CD14-positive monocyte (primary cell): ENCODE data around the gene EXD2. TPM values are rescaled to one million over a fixed set of nuclear protein-coding genes. Genes with fewer than 3 reads are reported as not detected.

ENCODE experiments used
- DNase-seq, 3 donors: peaks; one replicate each; pipeline ENCODE4 v3.0.0-alpha.2; 2011 to 2022
- H2AFZ ChIP-seq: 2 replicates; pipeline ENCODE4 v1.6.0; 2012; ENCODE audit warnings: mild to moderate bottlenecking, low read depth, low read length, inconsistent platforms; ENCODE audit not compliant: insufficient read depth, poor library complexity, severe bottlenecking
- H3K27ac ChIP-seq, 2 donors: 1 replicate in 1 of 2; 2 replicates in 1 of 2; pipeline ENCODE4 v1.5.1; 2012 to 2013; ENCODE audit warnings: low read length in 2 of 2, control low read depth in 1 of 2, inconsistent platforms in 1 of 2, low read depth in 1 of 2, mild to moderate bottlenecking in 1 of 2
- H3K27me3 ChIP-seq, 2 donors: one replicate each; pipeline versions ENCODE4 v1.6.0 to v1.6.1; 2011 to 2013; ENCODE audit warnings: low read length in 2 of 2; ENCODE audit not compliant: control insufficient read depth in 2 of 2, insufficient read depth in 2 of 2
- H3K36me3 ChIP-seq, 2 donors: replicated peaks in 1 of 2; 1 replicate in 1 of 2; 2 replicates in 1 of 2; pipeline versions ENCODE4 v1.5.1 to v1.6.1; 2012 to 2013; ENCODE audit warnings: low read length in 2 of 2, control low read depth in 1 of 2, inconsistent platforms in 1 of 2, mild to moderate bottlenecking in 1 of 2; ENCODE audit not compliant: insufficient read depth in 2 of 2, control insufficient read depth in 1 of 2
- H3K4me1 ChIP-seq, 2 donors: 1 replicate in 1 of 2; 2 replicates in 1 of 2; pipeline versions ENCODE4 v1.5.1 to v1.6.1; 2012 to 2013; ENCODE audit warnings: low read length in 2 of 2, control low read depth in 1 of 2, inconsistent platforms in 1 of 2, mild to moderate bottlenecking in 1 of 2, moderate library complexity in 1 of 2; ENCODE audit not compliant: insufficient read depth in 2 of 2, control insufficient read depth in 1 of 2
- H3K4me2 ChIP-seq: replicated peaks from 2 replicates; pipeline ENCODE3; 2012; ENCODE audit warnings: low read length, moderate library complexity, mild to moderate bottlenecking; ENCODE audit not compliant: poor library complexity, severe bottlenecking; ENCODE audit errors: extremely low read depth
- H3K4me3 ChIP-seq, 3 experiments: fragments of 200-600 bp in 1 of 3; sonication (generic) in 1 of 3; replicated peaks in 1 of 3; 1 replicate in 2 of 3; 2 replicates in 1 of 3; pipeline ENCODE4 v1.5.1; 2011 to 2013; ENCODE audit warnings: low read length in 3 of 3, mild to moderate bottlenecking in 3 of 3, control low read depth in 2 of 3, low read depth in 2 of 3, inconsistent platforms in 1 of 3, moderate library complexity in 1 of 3
- H3K79me2 ChIP-seq: 2 replicates; pipeline ENCODE4 v1.6.0; 2012; ENCODE audit warnings: mild to moderate bottlenecking, control low read depth, inconsistent platforms, low read length, moderate library complexity; ENCODE audit not compliant: insufficient read depth
- H3K9ac ChIP-seq: 2 replicates; pipeline ENCODE4 v1.6.0; 2017; ENCODE audit warnings: low read length, mild to moderate bottlenecking; ENCODE audit not compliant: insufficient read depth, poor library complexity, severe bottlenecking
- H3K9me3 ChIP-seq, 2 donors: replicated peaks in 1 of 2; 1 replicate in 1 of 2; 2 replicates in 1 of 2; pipeline versions ENCODE4 v1.5.1 to v1.6.1; 2012 to 2013; ENCODE audit warnings: low read length in 2 of 2, control low read depth in 1 of 2; ENCODE audit not compliant: control insufficient read depth in 1 of 2, insufficient read depth in 1 of 2
- H4K20me1 ChIP-seq: 2 replicates; pipeline ENCODE4 v1.6.0; 2012; ENCODE audit warnings: mild to moderate bottlenecking, low read length, control low read depth, moderate library complexity; ENCODE audit not compliant: insufficient read depth
- H3K27ac Mint-ChIP-seq, 7 donors: one replicate each; pipeline ENCODE4 v1.8.0; 2020; ENCODE audit warnings: mild to moderate bottlenecking in 7 of 7, mixed read lengths in 7 of 7, moderate library complexity in 6 of 7, inconsistent platforms in 2 of 7
- H3K27me3 Mint-ChIP-seq, 3 donors: one replicate each; pipeline ENCODE4 v1.8.0; 2021 to 2022; ENCODE audit warnings: low read depth in 3 of 3, mild to moderate bottlenecking in 3 of 3, mixed read lengths in 3 of 3, moderate library complexity in 3 of 3, inconsistent platforms in 1 of 3
- H3K36me3 Mint-ChIP-seq, 2 donors: one replicate each; pipeline ENCODE4 v1.8.0; 2020; ENCODE audit warnings: mixed read lengths in 2 of 2, inconsistent platforms in 1 of 2, mild to moderate bottlenecking in 1 of 2
- H3K4me1 Mint-ChIP-seq: one replicate; pipeline ENCODE4 v1.8.0; 2020; ENCODE audit warnings: mild to moderate bottlenecking, mixed read lengths
- H3K4me3 Mint-ChIP-seq, 2 donors: one replicate each; pipeline ENCODE4 v1.8.0; 2020; ENCODE audit warnings: mild to moderate bottlenecking in 2 of 2, mixed read lengths in 2 of 2, moderate library complexity in 1 of 2
- H3K9me3 Mint-ChIP-seq, 7 donors: one replicate each; pipeline ENCODE4 v1.8.0; 2020 to 2022; ENCODE audit warnings: mixed read lengths in 7 of 7, mild to moderate bottlenecking in 6 of 7, moderate library complexity in 6 of 7, inconsistent platforms in 2 of 7
- WGBS: methylation state at CpG from one replicate; pipeline ENCODE4 v1.1.5; 2013; ENCODE audit warnings: missing lambda C conversion rate; ENCODE audit not compliant: insufficient coverage; 5-methylcytosine and 5-hydroxymethylcytosine counted together
- intact Hi-C, 2 donors: fragments of 100-400 bp; cut with micrococcal nuclease; formaldehyde crosslinking; loops; one replicate each; pipeline versions ENCODE4 v1.15.0 to v1.15.1; 2023
- polyA plus RNA-seq, 3 donors: library from polyadenylated mRNA; depleted of rRNA in 1 of 3; unstranded in 2 of 3; stranded (reverse) in 1 of 3; fragments of 300-500 nt in 2 of 3; fragments of >200 nt in 1 of 3; fragmentation: Illumina TruSeq in 2 of 3; gene quantifications; 1 replicate in 2 of 3; 2 replicates in 1 of 3; pipeline ENCODE4 v1.2.3, GENCODE V29; 2012 to 2021
- TF ChIP-seq, protein P1 (sequence below): fragments of 200-600 bp; IDR thresholded peaks from one replicate; pipeline ENCODE4 v1.8.0; 2022; ENCODE audit warnings: antibody characterized with exemption, mild to moderate bottlenecking

The EXD2 gene
- polyA plus RNA-seq, 3 donors, result 2.3 to 4.0 (median 3.1) TPM

DNA sequence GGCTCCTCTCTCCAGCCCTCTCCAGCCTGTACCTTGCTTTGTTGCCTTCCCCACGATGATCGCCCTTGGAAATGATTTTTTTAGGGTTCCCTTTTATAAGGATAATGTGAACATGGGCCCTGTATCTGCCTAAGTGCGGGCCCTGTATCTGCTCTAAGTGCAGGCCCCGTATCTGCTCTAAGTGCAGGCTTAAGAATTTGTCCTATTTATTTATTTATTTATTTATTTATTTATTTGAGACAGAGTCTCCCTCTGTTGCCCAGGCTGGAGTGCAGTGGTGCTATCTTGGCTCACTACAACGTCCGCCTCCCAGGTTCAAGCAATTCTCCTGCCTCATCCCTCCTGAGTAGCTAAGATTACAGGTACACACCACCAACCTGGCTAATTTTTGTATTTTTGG is 91.2 kb downstream of the EXD2 start:
- no peak overlapping the region for H3K4me3 Mint-ChIP-seq
- Histone ChIP-seq H3K27ac (no peak overlapping the region), H2AFZ (no peak overlapping the region), H3K4me1 (no peaks in the 10 kb centered on the region), H3K9me3 (no peaks in the 10 kb centered on the region), H3K9ac (no peak overlapping the region), H3K79me2 (no peaks in the 10 kb centered on the region), H3K4me2 (no peak overlapping the region), H4K20me1 (no peaks in the 10 kb centered on the region), H3K4me3 (no peak overlapping the region), H3K27me3 (no peaks in the 10 kb centered on the region), H3K36me3 (no peaks in the 10 kb centered on the region)
- intact Hi-C loops, result no loop called here
- no peaks in the 10 kb centered on the region for H3K4me1 Mint-ChIP-seq
- no peak overlapping the region for H3K27ac Mint-ChIP-seq
- no peaks in the 10 kb centered on the region for H3K36me3 Mint-ChIP-seq
- WGBS, result no CpG with 5 or more reads among the region's 6 CpGs
- peaks cover 5 to 15% (median 10%) of the 10 kb centered on the region in 3 donors for H3K27me3 Mint-ChIP-seq
- DNase-seq, result no peak
- TF ChIP-seq, protein P1, sequence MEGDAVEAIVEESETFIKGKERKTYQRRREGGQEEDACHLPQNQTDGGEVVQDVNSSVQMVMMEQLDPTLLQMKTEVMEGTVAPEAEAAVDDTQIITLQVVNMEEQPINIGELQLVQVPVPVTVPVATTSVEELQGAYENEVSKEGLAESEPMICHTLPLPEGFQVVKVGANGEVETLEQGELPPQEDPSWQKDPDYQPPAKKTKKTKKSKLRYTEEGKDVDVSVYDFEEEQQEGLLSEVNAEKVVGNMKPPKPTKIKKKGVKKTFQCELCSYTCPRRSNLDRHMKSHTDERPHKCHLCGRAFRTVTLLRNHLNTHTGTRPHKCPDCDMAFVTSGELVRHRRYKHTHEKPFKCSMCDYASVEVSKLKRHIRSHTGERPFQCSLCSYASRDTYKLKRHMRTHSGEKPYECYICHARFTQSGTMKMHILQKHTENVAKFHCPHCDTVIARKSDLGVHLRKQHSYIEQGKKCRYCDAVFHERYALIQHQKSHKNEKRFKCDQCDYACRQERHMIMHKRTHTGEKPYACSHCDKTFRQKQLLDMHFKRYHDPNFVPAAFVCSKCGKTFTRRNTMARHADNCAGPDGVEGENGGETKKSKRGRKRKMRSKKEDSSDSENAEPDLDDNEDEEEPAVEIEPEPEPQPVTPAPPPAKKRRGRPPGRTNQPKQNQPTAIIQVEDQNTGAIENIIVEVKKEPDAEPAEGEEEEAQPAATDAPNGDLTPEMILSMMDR, result no peak
- H3K9me3 Mint-ChIP-seq, result peaks cover 0 to 5% (median 0%) of the 10 kb centered on the region in 7 donors

DNA sequence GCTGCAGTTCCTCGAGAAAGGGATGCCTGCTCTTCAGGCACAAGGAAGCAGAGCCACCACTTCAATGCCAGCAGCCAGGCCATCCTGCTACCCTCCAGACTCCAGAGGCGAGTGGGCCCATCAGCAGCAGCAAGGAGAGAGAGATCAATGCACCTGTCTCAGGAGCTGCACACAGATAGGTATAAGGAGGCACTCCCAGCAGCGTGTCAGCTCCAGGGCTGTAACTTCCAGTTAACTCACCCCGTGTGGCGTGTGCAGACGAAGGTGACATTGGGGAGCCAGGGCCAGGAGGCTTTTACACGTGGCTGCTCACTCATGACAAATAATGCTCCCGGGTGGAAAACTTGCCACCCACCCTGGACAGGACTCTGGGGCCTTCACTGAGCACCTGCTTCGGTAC is 92.9 kb downstream of the EXD2 start:
- no peak overlapping the region for H3K27ac ChIP-seq
- H3K4me1 ChIP-seq, result no peaks in the 10 kb centered on the region
- no peaks in the 10 kb centered on the region for H3K27me3 ChIP-seq
- H3K79me2 ChIP-seq, result no peaks in the 10 kb centered on the region
- peaks cover 0 to 3% (median 0%) of the 10 kb centered on the region in 7 donors for H3K9me3 Mint-ChIP-seq
- H3K4me3 Mint-ChIP-seq, result no peak overlapping the region
- H2AFZ ChIP-seq, result no peak overlapping the region
- no peak overlapping the region for H3K9ac ChIP-seq
- H3K9me3 ChIP-seq, result no peaks in the 10 kb centered on the region
- H3K36me3 ChIP-seq, result no peaks in the 10 kb centered on the region
- H3K36me3 Mint-ChIP-seq, result no peaks in the 10 kb centered on the region
- WGBS, result 79% methylated on average over 9 of the region's 9 CpGs
- no peaks in the 10 kb centered on the region for H3K4me1 Mint-ChIP-seq
- DNase-seq, result no peak
- no peak overlapping the region for H3K4me3 ChIP-seq
- H3K27me3 Mint-ChIP-seq, result peaks cover 4 to 16% (median 10%) of the 10 kb centered on the region in 3 donors
- no peak overlapping the region for H3K4me2 ChIP-seq
- TF ChIP-seq, protein P1, result no peak
- peak overlapping the region in 1 of 7 donors; percentile 25 for H3K27ac Mint-ChIP-seq
- intact Hi-C loops, result no loop called here
- no peaks in the 10 kb centered on the region for H4K20me1 ChIP-seq
